ENCODE measurements around the gene TRPV6.

The TRPV6 gene

DNA sequence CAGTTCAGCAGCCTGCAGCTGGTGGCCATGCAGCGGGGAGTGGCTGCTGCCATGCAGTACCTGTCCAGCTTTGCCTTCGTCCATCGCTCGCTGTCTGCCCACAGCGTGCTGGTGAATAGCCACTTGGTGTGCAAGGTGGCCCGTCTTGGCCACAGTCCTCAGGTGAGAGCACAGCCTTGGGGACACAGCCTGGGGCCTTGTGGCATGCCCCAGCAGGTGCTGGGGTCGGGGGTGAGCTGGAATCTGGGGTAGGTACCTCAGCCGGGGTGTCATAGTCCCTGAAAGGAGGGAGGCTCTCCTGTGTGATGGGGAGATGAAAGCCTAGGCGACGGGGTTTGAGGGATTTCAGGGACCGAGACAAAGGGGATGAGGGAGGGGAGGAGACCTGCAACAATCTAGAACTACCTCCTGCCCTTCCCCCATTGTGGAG is 16.5 kb downstream of the TRPV6 start:
- no peak for DNase-seq (ENCODE audit: low read depth)

DNA sequence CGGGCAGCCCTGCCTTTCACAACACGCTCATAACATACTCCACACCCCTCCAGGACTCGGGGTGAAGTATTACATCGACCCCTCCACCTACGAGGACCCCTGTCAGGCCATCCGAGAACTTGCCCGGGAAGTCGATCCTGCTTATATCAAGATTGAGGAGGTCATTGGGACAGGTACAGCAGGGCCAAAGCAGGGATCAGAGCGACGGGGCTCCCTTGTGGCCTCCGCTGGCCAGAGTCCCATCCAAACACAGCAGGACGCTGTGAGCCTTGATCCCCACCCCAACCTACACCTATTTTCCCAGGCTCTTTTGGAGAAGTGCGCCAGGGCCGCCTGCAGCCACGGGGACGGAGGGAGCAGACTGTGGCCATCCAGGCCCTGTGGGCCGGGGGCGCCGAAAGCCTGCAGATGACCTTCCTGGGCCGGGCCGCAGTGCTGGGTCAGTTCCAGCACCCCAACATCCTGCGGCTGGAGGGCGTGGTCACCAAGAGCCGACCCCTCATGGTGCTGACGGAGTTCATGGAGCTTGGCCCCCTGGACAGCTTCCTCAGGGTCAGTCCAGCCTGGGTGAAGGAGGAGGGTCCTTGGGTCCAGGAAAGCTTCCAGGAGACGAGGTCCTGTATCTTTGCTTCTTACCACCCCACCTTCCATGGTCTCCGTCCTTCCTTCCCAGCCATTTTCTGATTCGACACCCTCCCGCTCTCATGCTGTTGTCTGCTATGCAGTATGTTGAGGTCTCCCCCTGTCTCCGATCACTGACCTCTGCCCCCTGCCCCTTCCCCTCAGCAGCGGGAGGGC is 17.2 kb downstream of the TRPV6 start:
- no peak for DNase-seq (ENCODE audit: low read depth)

DNA sequence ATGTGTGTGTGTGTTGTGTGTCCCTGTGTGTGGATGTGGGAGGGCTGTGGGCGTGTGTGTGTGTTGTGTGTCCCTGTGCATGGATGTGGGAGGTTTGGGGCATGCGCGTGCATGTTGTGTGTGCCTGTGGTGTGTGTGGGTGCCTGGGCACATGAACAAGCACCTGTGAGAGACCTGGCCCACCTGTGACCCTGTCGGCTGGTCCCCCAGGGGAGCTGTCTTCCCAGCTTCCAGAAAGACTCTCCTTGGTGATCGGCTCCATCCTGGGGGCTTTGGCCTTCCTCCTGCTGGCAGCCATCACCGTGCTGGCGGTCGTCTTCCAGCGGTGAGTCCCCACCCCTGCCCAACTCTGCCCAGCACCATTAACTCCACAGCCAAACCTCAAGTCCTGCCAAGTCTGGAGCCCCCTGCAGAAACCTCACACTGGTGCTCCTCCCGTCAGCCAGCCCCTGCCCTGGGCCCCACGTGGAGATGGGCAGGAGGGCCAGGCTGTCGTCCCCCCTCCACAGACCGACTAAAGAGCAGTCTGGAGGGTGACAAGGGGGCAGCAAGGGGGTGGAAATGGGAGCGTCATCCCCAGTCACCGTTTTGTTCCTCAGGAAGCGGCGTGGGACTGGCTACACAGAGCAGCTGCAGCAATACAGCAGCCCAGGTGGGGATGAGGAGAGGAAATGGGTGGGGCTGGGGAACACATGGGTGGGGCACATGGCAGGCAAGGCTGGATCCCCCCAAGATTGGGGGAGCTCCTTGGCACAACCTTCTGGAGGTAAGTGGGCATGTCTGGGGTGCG is 18.0 kb downstream of the TRPV6 start:
- DNase-seq (ENCODE audit: low read depth) = no peak

DNA sequence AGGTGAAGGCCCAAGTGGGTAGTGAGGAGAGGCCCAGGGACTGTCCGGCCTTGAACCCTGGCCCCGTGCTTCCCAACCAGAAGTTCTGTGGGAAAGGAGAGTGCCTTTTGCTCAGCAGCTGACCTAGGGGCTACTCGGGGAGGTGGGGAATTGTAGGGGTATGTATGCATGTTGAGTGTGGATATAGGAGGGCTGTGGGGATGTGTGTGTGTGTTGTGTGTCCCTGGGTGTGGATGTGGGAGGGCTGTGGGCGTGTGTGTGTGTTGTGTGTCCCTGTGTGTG is 18.5 kb downstream of the TRPV6 start:
- no peak for DNase-seq (ENCODE audit: low read depth)

DNA sequence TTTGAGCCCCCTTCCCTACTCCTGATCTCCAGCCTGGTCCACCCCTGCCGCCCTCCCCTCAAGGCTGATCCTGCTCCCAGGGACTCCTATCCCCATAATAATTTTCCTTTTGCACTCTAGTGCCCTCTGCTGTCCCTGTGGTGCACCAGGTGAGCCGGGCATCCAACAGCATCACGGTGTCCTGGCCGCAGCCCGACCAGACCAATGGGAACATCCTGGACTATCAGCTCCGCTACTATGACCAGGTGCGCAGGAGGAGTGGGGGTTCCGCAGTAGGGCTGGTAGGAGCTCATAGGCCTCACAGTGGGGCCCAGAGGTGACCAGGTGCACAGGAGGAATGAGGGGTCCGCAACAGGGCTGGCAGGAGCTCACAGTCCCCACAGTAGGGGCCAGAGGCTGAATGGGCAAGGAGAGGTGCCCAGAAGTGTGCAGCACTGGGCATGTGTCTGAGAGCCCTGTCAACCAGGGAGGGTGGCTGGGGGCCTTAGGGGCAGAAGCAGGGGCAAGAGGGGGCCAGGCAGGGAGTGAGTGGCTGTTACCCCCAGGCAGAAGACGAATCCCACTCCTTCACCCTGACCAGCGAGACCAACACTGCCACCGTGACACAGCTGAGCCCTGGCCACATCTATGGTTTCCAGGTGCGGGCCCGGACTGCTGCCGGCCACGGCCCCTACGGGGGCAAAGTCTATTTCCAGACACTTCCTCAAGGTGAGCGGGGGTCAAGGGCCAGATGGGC is 19.0 kb downstream of the TRPV6 start:
- no peak for DNase-seq (ENCODE audit: low read depth)

DNA sequence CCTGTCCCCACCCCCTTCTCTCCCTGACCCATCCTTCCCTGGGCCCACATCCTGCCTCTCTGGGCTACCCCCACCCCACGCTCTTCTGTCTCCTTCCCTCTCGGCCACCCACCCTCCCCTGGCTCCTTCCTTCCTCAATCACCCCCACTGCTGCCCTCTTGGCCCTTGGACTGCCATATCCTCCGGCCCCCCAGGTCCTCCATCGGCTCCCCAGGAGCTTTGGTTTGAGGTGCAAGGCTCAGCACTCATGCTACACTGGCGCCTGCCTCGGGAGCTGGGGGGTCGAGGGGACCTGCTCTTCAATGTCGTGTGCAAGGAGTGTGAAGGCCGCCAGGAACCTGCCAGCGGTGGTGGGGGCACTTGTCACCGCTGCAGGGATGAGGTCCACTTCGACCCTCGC is 19.8 kb downstream of the TRPV6 start:
- DNase-seq (ENCODE audit: low read depth) = no peak

DNA sequence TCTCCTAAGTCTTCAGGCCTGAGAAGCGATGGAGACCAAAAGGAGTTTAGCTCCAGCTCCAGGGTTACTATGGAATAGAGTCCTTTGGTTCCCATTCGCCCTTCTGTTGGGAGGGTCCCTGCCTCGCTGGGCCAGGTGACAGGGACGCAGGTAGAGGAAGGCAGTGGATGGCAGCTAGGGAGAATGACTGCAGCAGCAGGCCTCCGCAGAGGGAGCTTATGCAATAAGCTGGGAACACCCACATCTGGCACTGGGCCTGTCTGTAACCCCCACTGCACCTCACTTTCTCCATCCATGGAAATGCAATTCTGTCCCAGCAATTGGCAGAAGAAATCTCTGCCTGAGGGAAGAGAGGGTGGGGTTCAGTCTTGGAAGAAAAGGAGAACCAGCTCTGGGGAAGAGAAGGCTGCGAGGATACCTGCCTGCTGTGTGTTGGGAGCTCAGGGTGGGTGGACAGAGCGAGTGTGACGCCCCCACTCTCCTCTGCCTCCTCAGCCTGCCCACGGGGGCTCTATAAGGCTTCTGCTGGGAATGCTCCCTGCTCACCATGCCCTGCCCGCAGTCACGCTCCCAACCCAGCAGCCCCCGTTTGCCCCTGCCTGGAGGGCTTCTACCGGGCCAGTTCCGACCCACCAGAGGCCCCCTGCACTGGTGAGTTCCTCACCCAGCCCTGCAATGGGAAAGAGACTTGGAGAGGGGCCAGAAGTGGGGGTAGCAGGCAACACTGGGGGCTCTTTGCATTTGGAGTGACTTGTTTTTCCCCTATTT is 20.4 kb downstream of the TRPV6 start:
- no peak for DNase-seq (ENCODE audit: low read depth)

DNA sequence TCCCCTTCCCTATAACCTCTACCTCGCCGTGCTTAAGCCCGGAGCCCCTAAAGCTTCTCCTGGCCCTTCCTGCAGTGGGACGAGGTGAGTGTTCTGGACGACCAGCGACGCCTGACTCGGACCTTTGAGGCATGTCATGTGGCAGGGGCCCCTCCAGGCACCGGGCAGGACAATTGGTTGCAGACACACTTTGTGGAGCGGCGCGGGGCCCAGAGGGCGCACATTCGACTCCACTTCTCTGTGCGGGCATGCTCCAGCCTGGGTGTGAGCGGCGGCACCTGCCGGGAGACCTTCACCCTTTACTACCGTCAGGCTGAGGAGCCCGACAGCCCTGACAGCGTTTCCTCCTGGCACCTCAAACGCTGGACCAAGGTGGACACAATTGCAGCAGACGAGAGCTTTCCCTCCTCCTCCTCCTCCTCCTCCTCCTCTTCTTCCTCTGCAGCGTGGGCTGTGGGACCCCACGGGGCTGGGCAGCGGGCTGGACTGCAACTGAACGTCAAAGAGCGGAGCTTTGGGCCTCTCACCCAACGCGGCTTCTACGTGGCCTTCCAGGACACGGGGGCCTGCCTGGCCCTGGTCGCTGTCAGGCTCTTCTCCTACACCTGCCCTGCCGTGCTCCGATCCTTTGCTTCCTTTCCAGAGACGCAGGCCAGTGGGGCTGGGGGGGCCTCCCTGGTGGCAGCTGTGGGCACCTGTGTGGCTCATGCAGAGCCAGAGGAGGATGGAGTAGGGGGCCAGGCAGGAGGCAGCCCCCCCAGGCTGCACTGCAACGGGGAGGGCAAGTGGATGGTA is 21.5 kb downstream of the TRPV6 start:
- no peak for DNase-seq (ENCODE audit: low read depth)

DNA sequence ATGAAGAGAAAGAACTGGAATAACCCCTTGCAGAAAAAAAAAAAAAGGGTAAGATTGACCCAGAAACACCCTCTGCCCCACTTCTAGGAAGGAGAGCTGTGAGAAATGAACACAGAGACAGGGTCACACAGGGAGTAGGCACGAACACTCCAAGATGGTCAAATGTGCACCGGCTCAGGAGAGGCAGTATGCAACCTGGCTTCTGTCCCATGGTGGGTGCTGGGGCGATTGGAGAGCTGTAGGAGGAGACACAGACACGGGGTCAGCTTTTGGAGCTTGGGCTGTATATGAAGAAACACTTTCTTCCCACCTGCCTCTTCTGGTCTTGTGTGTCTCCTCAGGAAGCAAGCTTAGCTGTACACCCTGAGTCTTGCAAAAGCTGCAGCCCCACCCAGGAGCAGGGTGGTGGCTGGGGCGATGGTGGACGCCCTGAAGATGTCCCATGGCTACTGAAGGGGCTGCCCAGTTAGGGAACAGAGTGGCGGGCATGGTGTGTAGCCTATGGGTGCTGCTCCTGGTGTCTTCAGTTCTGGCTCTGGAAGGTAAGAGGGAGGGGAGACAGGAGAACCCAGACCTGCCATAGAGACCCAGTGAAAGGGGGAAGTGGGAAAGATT is 22.7 kb downstream of the TRPV6 start:
- no peak for DNase-seq (ENCODE audit: low read depth)

DNA sequence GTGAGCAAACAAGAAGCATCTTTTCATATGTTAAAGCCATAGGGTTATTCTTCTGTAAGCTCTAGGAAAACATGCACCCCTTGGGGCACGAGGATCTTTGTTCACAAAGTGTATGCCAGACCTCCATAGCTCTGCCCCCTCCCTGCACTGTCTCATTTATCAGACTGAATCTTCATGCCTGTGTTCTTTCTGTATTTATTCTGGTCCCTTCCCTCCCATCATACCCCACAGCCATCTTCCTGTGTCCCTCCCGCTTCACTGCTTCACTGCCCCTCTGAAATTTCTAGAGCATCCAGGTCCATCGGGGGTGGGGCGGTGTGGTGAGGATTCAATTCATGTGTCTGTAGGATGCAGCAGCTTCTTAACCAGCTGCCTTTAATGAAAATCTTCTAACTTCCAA is 23.2 kb downstream of the TRPV6 start:
- no peak for DNase-seq (ENCODE audit: low read depth)

DNA sequence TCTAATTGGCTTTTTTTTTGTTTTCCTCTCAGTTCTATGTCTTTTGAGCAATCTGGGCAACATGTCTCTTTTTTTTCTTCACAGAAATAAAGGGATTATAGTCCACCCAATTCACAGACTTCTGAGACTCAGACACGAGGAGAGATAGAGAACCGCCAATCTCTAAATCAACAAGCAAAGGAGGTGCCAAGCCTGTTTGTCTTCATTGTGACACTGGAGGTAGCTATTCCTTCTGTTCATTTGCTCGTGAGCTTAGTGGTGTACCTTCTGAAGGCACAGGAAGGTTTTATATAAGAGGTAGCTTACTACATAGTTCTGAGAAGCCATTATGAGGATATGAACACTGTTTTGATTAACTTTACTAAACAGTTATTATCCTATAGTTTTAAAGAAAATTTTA is 24.6 kb downstream of the TRPV6 start:
- DNase-seq (ENCODE audit: low read depth) = no peak

DNA sequence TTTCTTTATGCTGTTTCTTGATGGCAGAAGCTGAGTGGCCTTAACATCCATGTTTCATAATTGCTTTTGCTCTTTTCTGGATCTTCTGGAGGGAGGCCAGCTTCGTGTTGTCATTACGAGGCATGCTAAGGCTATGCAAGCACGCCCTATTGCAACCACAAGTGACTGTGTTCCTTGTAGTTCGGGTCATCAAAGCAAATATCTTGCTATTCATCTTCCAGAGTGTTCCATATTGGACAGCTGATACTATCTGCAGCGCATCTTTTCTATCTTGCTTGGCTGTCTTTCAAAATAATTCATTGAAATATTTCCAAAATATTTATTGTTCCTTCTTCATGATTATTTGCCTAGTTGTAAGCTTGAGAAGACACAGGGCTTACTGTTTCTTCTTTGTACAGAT is 25.7 kb downstream of the TRPV6 start:
- DNase-seq (ENCODE audit: low read depth) = no peak

DNA sequence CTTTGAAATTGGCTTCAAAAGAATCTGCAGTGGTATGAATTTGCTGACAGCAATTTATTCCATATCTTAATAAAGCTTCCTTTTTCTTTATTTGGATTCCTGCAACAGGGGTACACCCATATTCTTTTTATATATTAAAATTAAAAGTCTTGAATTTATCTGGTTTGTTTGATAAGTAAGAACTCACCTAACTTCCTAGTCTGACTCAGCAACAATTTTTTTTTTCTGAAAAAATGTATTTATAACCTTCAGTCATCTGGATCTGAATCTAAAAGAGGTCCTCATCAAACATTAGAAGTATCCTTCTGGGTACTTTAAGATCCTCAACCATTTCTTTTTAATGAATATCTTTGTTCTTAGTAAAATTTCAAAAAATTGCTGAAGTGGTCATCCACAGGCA is 26.1 kb downstream of the TRPV6 start:
- no peak for DNase-seq (ENCODE audit: low read depth)

DNA sequence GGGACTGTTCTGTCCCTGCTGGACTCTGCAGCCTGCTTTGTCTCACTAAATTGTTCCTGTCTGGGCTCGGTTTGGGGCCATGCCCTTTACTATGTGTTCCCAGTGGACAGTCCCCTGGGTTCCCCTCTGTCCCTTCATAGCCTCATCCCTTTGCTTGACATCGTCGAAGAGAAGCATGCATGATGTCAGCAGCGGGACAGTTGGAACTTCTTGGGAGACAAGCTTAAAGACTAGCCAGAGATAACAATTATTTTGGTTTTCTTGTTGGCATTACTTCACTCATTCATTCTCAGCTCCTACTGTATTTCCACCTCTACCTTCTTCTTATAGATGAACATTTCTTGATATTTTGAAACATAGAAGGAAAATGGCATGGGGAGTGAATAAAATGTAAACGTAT is 27.9 kb downstream of the TRPV6 start:
- DNase-seq (ENCODE audit: low read depth) = no peak

DNA sequence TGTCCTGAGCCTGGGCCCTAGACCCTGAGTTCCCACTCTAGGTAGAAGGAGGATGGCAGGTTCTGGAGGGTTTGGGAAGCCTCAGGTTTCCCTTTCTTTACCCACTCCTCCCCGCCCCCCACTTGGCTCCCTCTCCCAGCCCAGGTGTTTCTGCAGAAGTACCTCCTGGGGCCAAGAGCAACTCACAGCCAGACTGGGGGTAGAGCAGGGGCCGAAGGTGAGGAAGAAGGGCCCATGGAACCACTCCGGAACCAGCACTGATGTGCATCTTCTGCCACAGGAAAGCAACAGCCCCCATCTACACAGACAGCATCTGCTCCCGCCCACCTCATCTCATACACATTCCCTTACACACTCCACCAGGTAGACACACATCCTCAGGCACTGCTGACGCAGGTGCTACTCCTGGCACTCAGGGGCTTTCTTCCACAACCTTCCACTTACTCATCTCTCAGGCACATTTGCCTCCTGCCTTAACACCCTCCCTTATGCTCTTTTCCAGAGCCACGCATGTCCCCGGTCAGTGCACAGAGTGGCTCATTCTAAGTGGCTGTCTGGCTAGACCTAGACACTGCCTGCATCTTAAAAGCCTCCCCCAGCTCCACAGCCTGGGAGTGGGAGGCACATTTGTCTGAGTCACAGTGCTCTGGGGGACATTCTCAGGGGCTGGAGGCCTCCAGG is 28.8 kb downstream of the TRPV6 start:
- DNase-seq (ENCODE audit: low read depth) = no peak

DNA sequence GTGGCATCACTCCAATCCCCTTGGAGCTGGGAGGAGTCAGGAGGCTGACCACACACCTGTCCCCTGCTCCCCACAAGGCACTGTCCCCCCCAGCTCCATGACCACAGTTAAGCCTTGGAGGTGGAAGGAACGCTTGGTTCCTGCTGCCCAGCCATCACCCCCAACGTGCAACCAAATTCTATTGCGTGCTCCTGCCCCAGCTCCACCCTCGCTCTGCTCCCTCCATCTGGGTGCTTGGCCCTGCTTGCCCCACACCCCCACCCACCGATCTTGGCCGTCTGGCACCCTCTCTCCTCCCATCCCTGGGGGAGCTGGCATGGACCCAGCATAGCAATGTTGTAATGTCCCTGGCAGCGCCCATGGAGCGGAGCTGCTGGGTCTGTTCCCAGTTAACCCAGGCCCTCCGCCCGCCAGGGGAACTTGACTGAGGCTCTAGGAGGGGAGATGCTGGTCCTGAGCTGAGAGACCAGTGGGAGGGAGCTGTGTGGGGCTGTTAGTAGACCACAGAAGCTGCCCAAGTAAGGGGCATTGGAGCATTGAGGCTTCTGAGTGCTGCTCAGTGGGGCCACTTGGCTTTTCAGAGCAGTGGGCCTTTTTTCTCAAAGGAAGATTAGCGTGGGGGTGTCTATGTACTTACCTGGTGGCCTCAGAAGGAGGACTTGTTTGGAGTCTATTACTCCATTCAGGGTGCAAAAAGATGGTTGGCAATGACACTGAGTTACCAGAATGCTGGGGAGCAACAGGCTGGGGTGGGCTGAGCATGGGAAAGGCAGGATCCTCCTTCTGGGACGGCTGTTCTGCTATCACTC is 29.6 kb downstream of the TRPV6 start:
- DNase-seq (ENCODE audit: low read depth) = no peak

DNA sequence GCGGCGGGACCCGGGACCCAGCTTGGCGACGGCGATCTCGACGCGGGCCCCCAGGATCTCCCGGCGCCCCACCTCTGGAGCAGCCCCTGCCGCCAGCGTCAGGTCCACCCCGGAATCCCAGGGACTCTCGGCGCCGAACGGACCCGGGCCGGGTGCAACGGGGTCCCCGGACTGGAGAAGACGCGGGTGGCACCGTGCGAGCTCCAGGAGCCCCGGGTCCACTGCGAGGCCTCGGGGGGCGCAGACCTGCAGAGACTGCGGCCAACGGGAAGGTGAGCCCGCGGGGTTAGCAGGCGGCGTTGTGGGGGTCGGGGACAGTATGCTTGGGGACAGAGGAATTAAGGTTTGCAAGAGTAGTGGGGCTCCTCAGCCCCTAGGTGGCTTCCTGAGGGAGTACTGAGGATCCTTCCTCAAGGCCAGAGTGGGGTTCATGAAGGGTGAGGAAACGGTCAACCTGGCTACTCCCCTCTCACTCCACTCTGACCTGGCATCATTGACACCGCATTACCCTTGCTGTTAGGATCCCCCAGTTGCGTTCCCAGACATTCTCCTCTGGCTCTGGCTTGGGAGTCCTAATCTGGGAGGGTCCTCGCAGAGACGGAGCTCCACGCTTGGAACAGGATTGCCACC is 30.3 kb downstream of the TRPV6 start:
- DNase-seq (ENCODE audit: low read depth) = no peak

DNA sequence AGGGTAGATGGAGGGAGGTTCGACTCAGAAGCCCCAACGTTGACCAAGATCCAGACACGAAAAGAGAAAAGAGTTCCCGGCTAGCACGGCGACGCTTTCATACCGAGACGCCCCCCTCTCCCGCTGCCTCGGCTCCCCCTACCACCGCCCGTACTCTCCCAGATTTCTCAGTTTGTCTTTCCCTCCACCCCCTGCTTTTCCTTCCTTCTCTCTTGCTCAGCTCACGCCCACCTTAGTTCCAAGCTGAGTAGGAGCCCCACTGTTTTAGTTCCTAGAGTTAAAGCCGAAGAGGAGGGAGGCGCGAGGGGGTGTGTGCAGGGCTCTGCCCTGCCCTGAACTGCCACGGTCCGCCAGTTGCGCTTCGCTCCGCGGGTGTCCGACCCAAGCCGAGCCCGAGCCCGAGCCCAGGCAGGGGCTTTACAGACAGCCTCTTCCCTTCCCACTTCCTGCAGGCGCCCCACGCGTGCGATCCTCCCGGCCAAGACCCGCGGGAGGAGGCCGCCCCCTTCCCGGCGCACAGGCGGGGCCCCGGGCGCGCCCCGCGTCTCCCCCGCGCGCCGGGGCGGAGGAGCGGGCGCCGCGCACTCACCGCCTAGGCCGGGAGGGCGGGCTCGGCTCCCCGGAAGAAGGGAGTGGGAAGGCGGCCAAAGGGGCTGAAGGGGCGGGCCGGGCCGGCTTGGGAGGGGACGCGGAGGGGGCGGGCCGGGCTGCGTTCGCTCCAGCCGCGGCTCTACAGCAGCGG is 31.0 kb downstream of the TRPV6 start, which contains the start of gene EPHB6:
Gene EPHB6 (plus strand): TSS at position 705 of the 742 bp plus-strand sequence. CDS start 8,152 bp downstream, outside the sequence.
- DNase-seq (ENCODE audit: low read depth) = peak; percentile 30
